Lower leg skin (tissue), 3 donors: ENCODE data around the gene MAP4K5.

Experiments
- CTCF ChIP-seq, 3 donors: fragments of 450-650 bp; IDR thresholded peaks; one replicate each; pipeline ENCODE4 v1.5.1; 2016; ENCODE audit warnings: antibody characterized with exemption in 3 of 3, mild to moderate bottlenecking in 3 of 3, moderate library complexity in 2 of 3
- POLR2A ChIP-seq, 2 donors: fragments of 450-650 bp; IDR thresholded peaks; one replicate each; pipeline ENCODE4 v1.6.1; 2016 to 2017; ENCODE audit warnings: antibody characterized with exemption in 2 of 2, mild to moderate bottlenecking in 1 of 2, moderate library complexity in 1 of 2

GRCh38 chr14:50471838-50472465, 60.4 kb downstream of the MAP4K5 start:
- TF ChIP-seq POLR2A (IDR thresholded peaks at IDR 0.05), result no peak
- no peak for TF ChIP-seq CTCF (IDR thresholded peaks at IDR 0.05)
